ENCODE measurements around the gene C1GALT1. TPM values are rescaled to one million over a fixed set of nuclear protein-coding genes. Genes with fewer than 3 reads are reported as not detected.

The C1GALT1 gene
- total and polyA plus RNA-seq, 12 donors: 3.6 to 217 (median 18.2) TPM

DNA sequence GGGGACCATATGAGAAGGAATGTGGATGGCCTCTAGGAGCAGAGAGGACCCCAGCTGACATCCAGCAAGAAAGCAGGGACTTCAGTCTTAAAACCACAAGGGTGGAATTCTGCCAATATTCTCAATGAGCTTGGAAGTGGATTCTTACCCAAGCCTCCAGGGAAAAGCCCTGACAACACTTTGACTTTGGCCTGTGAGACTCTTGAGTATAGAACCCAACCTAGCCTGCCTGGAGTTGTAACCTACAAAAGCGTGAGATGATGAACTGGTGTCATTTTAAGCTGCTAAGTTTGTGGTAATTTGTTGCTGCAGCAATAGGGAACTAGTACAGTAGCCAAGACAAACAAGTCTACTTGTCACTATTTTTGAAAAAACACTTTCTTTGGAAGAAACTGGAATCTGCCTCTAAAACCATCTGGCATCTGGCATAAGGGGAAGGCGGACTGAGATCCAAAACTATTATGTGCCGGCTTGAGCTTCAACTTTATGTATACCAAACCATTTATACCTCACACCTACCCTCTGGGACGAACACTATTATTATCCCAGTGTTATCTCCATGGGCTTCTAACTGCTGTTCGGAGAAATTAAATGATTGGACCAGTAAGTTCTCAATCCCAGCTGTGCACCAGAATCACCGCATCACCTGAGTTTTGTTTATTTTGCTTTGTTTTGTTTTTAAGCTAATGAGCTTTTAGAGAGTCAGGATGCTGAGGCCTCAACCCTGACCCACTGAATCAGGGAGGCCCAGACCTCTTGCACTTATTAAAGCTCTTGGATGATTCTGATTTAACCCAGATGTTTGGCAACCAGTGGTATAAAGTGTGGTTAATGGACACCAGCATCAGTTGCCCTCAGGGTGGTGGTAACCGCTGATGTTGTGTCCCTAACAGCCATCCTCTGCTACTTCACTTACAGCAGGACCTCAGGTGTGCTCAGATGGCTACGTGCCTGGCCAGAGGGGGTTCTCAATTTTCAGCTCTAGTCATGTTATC, 83.0 kb downstream of the C1GALT1 start:
- Histone ChIP-seq H3K27me3 (no peaks in the 10 kb centered on the region), H3K4me3 (no peak overlapping the region), H3K4me1 (replicated peaks in 1 of 2) (no peaks in the 10 kb centered on the region), H3K9me3 (replicated peaks in 1 of 3) (no peaks in the 10 kb centered on the region), H3K36me3 (replicated peaks in 1 of 2) (no peaks in the 10 kb centered on the region), H3K27ac (no peak overlapping the region)
- intact Hi-C loops (cut with DNase I): no loop called here
- no peak for TF ChIP-seq POLR2A (IDR thresholded peaks at IDR 0.05)
- TF ChIP-seq, protein P1, sequence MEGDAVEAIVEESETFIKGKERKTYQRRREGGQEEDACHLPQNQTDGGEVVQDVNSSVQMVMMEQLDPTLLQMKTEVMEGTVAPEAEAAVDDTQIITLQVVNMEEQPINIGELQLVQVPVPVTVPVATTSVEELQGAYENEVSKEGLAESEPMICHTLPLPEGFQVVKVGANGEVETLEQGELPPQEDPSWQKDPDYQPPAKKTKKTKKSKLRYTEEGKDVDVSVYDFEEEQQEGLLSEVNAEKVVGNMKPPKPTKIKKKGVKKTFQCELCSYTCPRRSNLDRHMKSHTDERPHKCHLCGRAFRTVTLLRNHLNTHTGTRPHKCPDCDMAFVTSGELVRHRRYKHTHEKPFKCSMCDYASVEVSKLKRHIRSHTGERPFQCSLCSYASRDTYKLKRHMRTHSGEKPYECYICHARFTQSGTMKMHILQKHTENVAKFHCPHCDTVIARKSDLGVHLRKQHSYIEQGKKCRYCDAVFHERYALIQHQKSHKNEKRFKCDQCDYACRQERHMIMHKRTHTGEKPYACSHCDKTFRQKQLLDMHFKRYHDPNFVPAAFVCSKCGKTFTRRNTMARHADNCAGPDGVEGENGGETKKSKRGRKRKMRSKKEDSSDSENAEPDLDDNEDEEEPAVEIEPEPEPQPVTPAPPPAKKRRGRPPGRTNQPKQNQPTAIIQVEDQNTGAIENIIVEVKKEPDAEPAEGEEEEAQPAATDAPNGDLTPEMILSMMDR (IDR thresholded peaks at IDR 0.05): no peak
- 83 to 88% (median 84%) methylated on average over 8 of the region's 8 CpGs for WGBS, 4 donors
- DNase-seq: no peak

DNA sequence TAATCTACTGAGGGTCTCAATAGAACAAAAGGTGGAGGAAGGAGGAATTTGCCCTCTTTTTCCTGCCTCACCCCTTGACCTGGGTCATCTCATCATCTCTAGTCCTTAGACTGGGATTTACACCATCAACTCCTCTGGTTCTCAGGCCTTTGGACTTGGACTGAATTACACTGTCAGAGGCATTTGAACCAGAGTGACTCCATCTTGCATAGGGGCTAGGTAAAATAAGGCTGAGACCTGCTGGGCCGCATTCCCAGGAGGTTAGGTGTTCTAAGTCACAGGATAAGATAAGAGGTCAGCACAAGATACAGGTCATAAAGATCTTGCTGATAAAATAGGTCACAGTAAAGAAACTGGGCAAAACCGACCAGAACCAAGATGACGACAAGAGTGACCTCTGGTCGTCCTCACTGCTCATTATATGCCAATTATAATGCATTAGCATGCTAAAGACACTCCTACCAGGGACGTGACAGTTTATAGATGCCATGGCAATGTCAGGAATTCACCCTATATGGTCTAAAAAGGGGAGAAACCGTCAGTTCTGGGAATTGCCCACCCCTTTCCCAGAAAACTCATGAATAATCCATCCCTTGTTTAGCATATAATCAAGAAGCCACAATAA, 84.0 kb downstream of the C1GALT1 start:
- H3K36me3 ChIP-seq (replicated peaks in 1 of 2): no peaks in the 10 kb centered on the region
- TF ChIP-seq, protein P1 (IDR thresholded peaks at IDR 0.05): no peak
- TF ChIP-seq POLR2A (IDR thresholded peaks at IDR 0.05): no peak
- no peaks in the 10 kb centered on the region for H3K9me3 ChIP-seq (replicated peaks in 1 of 3)
- H3K27ac ChIP-seq: no peak overlapping the region
- DNase-seq: no peak
- intact Hi-C loops (cut with DNase I): no loop called here
- no peaks in the 10 kb centered on the region for H3K27me3 ChIP-seq
- no peak overlapping the region for H3K4me3 ChIP-seq
- H3K4me1 ChIP-seq (replicated peaks in 1 of 2): no peaks in the 10 kb centered on the region
- WGBS, 4 donors: 63 to 81% (median 79%) methylated on average over 5 to 6 of the region's 6 CpGs

DNA sequence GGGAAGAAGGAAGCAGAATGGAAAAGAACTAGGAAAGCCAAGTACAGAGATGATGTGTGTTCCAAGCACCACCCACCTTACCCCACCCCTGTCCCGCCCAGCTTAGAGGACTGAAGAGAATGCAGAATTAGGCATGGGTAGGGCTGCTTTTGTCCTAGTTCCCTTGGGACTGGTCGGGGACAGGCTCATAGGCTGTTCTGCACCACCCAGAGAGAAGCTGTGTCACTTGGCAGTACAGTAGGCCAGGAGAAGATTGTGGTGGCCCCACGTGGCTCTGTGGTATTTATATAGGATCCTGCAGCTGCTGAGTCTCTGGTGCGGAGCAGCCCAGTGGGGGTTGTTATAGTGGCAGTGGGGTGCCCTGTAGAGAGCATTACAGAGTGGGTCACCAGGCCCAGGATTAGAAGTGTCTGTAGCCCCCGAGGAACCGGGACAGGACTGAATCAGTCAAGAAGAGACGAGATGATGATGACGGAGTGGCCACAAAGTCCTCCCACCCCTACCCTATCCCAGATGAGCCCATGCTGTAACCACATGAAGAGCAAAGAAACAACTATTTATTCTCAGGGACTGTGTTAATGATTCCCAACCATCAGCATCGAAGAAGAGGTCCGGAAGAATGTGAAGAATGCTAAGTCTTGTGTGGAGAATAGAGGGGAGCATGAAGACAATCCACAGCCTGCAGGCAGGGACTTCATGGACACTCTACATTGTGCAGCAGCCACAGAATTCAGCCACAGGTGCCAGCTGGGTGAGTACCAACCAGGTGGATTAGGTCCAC, 88.9 kb downstream of the C1GALT1 start:
- Histone ChIP-seq H3K27me3 (no peaks in the 10 kb centered on the region), H3K27ac (no peak overlapping the region), H3K36me3 (replicated peaks in 1 of 2) (no peaks in the 10 kb centered on the region), H3K9me3 (replicated peaks in 1 of 3) (no peaks in the 10 kb centered on the region), H3K4me3 (no peak overlapping the region), H3K4me1 (replicated peaks in 1 of 2) (no peaks in the 10 kb centered on the region)
- no peak for DNase-seq
- intact Hi-C loops (cut with DNase I): no loop called here
- TF ChIP-seq POLR2A (IDR thresholded peaks at IDR 0.05): no peak
- TF ChIP-seq, protein P1 (IDR thresholded peaks at IDR 0.05): no peak
- 70 to 85% (median 81%) methylated on average over 8 to 10 of the region's 10 CpGs for WGBS, 4 donors

DNA sequence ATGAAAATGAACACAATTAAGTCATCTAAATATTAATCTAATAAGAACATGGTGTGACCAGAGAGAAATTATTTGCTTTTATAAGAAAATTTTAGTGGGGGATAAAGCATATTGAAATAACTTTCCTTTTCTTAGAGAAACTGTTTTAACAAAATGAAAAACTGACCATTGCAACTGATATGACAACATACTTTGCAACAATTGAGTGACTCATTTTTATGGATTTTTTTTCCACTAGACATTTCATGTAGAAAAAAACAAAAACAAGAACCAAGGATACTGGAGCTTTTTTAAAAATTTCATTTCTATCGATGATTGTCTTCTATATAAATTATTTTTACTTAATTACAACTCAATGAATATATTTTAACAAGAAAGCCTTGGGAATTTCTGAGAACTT, 90.0 kb downstream of the C1GALT1 start:
- Histone ChIP-seq H3K9me3 (replicated peaks in 1 of 3) (no peaks in the 10 kb centered on the region), H3K4me3 (no peak overlapping the region), H3K4me1 (replicated peaks in 1 of 2) (no peaks in the 10 kb centered on the region), H3K36me3 (replicated peaks in 1 of 2) (no peaks in the 10 kb centered on the region), H3K27ac (no peak overlapping the region), H3K27me3 (no peaks in the 10 kb centered on the region)
- TF ChIP-seq, protein P1 (IDR thresholded peaks at IDR 0.05): no peak
- no peak for TF ChIP-seq POLR2A (IDR thresholded peaks at IDR 0.05)
- intact Hi-C loops (cut with DNase I): no loop called here
- no peak for DNase-seq
- 55 to 79% (median 68%) methylated on average over 1 of the region's 1 CpG for WGBS, 4 donors

Measured in adrenal gland (tissue), 12 donors.